Body of pancreas (tissue), 4 donors: ENCODE data around the gene ATXN7L1.

Source experiments
- POLR2A ChIP-seq, 3 donors: fragments of 450-650 bp; IDR thresholded peaks; one replicate each; pipeline ENCODE4 v1.6.1; 2016; ENCODE audit warnings: antibody characterized with exemption in 3 of 3, mild to moderate bottlenecking in 2 of 3
- TF ChIP-seq, protein P1 (sequence below), 7 experiments: fragments of 450-650 bp in 4 of 7; fragments of 200-600 bp in 3 of 7; sonication (generic) in 3 of 7; IDR thresholded peaks; one replicate each; pipeline ENCODE4 v1.5.1; 2016 to 2019; ENCODE audit warnings: antibody characterized with exemption in 7 of 7

DNA sequence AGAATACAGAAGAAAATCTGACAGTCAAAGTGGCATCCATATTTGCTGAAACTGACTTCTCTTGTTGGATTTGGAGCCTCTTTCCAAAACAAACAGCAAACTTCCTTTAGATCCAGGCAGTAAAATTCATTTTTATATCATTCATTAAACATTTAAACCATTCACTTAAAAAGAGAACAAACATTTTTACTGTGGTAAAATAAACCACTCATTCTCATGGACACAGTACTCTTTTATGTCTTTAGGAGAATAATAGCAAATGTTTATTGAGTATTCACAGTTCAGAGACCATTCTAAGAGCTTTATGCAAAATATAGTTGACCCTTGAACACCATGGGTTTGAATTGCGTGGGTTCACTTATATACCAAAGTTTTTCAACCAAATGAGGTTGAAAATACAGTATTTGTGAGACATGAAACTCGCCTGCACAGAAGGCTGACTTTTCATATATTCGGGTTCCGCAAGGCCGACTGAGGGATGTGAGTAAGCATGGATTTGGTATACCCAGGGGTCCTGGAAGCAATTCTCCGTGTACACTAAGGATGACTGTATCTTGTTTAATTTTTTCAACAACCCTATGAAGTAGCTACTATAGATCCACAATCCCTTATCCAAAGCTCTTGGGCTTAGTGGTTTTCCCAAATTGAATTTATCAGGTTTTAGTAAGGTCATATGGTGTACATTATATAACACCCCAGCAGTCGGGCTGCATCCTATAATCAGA is 49.1 kb downstream of the ATXN7L1 start:
- TF ChIP-seq, protein P1, sequence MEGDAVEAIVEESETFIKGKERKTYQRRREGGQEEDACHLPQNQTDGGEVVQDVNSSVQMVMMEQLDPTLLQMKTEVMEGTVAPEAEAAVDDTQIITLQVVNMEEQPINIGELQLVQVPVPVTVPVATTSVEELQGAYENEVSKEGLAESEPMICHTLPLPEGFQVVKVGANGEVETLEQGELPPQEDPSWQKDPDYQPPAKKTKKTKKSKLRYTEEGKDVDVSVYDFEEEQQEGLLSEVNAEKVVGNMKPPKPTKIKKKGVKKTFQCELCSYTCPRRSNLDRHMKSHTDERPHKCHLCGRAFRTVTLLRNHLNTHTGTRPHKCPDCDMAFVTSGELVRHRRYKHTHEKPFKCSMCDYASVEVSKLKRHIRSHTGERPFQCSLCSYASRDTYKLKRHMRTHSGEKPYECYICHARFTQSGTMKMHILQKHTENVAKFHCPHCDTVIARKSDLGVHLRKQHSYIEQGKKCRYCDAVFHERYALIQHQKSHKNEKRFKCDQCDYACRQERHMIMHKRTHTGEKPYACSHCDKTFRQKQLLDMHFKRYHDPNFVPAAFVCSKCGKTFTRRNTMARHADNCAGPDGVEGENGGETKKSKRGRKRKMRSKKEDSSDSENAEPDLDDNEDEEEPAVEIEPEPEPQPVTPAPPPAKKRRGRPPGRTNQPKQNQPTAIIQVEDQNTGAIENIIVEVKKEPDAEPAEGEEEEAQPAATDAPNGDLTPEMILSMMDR (IDR thresholded peaks at IDR 0.05): no peak
- no peak for TF ChIP-seq POLR2A (IDR thresholded peaks at IDR 0.05)
